Uterus (tissue), 2 donors: ENCODE results near the gene ZNF426.

Experiments used
- CTCF ChIP-seq, 4 experiments: fragments of 200-600 bp in 2 of 4; fragments of 450-650 bp in 2 of 4; sonication (generic) in 2 of 4; IDR thresholded peaks; one replicate each; pipeline ENCODE4 v1.5.1; 2016 to 2019; ENCODE audit warnings: antibody characterized with exemption in 4 of 4, mild to moderate bottlenecking in 2 of 4, moderate library complexity in 1 of 4
- POLR2A ChIP-seq, 2 donors: fragments of 450-650 bp; IDR thresholded peaks; one replicate each; pipeline ENCODE4 v1.6.1; 2016; ENCODE audit warnings: antibody characterized with exemption in 2 of 2, mild to moderate bottlenecking in 1 of 2, moderate library complexity in 1 of 2

GRCh38 chr19:9487016-9487415, 51.4 kb downstream of the ZNF426 start:
- TF ChIP-seq POLR2A (IDR thresholded peaks at IDR 0.05) (no peak), CTCF (IDR thresholded peaks at IDR 0.05) (no peak)
